ENCODE results near the gene HNRNPL. TPM values are rescaled to one million over a fixed set of nuclear protein-coding genes. Genes with fewer than 3 reads are reported as not detected.

HNRNPL gene
- total RNA-seq (2022; extraction: Qiagen RNA extraction): 329 to 371 TPM (median 352 TPM) in 5 replicates

GRCh38 chr19:38849860-38850435 is at the start of gene HNRNPL:
TSS of gene HNRNPL (minus strand) at chr19:38849986. CDS start at chr19:38849966, 20 bp downstream.

GRCh38 chr19:38877781-38878574 is 28.2 kb upstream of the HNRNPL start, which contains the start of gene RINL:
TSS of gene RINL (minus strand) at chr19:38878275. CDS start at chr19:38876742, 1,533 bp downstream.

DNA sequence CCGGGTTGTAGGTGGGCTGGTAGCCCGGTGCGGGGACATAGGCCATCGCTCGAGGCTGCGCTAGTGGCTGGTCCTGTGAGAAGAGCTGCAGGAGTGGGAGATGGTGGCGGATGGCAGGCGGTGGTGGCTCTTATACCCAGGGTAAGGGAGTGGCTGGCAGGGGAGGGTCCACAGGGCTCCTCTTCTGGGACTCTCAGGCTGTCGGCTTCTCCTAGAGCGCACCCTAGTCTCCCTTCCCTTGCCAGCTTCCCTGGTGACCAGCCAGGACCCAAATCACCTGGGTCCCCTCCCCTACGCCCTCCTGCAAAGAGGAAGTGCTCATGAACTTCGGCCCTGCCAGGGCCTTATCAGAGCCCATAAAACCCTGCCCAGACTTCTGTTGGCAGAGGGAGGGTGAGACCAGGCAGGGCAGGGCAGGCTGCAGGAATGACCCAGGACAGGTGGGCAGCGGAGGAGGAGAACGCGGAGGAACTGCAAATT is 36.9 kb downstream of the HNRNPL start, which contains the start of gene LGALS4:
Gene LGALS4, minus strand, starts transcription at position 105 of the 480 bp plus-strand sequence. Its CDS starts 59 bp downstream, at position 46.

DNA sequence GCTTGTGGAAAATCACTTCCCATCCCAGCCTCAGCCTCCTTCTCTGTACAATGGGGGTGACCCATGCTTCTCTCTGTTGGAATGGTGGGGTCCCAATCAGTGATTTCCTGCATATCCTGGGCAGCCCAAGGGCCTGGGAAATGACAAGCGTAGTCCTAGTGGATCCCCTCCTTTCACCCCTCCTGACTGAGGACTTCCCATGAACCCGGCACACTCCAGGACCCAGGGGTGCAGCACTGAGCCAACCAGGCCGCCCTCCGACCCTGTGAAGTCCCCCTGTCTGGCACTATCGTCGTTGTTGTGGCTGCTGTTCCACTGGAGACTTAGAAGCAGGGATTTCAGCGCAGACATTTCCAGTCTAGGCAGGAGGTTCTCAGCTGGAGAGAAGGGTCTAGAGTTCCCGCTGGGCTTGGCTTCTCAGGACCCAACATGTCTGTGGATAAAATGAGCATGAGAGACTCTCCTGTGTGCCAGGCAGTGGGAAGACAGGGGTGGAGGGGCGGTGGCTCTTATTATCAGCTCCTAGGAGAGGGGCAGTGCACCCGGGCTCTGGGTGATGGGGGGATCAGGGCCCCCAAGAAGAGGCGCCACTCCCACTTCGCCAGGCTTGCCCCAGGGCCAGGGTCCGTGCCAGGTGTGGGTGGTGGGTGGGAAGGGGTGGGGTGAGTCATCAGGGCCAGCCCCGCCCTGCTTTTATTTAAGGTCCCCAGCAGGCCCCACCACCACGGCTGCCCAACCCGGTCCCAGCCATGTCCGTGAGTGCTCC is 61.1 kb downstream of the HNRNPL start, which contains the start of gene LGALS7B:
Gene LGALS7B, plus strand, starts transcription at position 723 of the 766 bp plus-strand sequence. Its CDS starts 27 bp downstream, at position 750.

Other genes starting within 250 kb of the HNRNPL start
- gene MAP4K1, start 232.0 kb downstream of the HNRNPL start, total RNA-seq (2022; extraction: Qiagen RNA extraction): 0.62 to 2.4 TPM (median 1.2 TPM) in 5 replicates
- 695 to 942 TPM (median 726 TPM) in 5 replicates for gene EIF3K, start 230.8 kb downstream of the HNRNPL start, total RNA-seq (2022; extraction: Qiagen RNA extraction)
- gene ACTN4, start 202.3 kb downstream of the HNRNPL start, total RNA-seq (2022; extraction: Qiagen RNA extraction): 1,021 to 1,126 TPM (median 1,096 TPM) in 5 replicates
- 4.9 to 7.4 TPM (median 6.4 TPM) in 5 replicates for gene CAPN12, start 105.5 kb downstream of the HNRNPL start, total RNA-seq (2022; extraction: Qiagen RNA extraction)
- 0.29 to 0.43 TPM (median 0.38 TPM) in 3 of 5 replicates, not detected in the others for gene LGALS7, start 76.5 kb downstream of the HNRNPL start, total RNA-seq (2022; extraction: Qiagen RNA extraction)
- gene LGALS7B, start 60.8 kb downstream of the HNRNPL start, total RNA-seq (2022; extraction: Qiagen RNA extraction): 0.23 to 0.69 TPM (median 0.54 TPM) in 4 of 5 replicates, not detected in the other
- gene LGALS4, start 37.0 kb downstream of the HNRNPL start, total RNA-seq (2022; extraction: Qiagen RNA extraction): 0.17 to 0.68 TPM (median 0.59 TPM) in 5 replicates
- 256 to 422 TPM (median 284 TPM) in 5 replicates for gene ECH1, start 18.2 kb downstream of the HNRNPL start, total RNA-seq (2022; extraction: Qiagen RNA extraction)
- gene RINL, start 28.3 kb upstream of the HNRNPL start, total RNA-seq (2022; extraction: Qiagen RNA extraction): 1.9 to 2.9 TPM (median 2.5 TPM) in 5 replicates
- gene SIRT2, start 49.6 kb upstream of the HNRNPL start, total RNA-seq (2022; extraction: Qiagen RNA extraction): 35.3 to 41.1 TPM (median 37.5 TPM) in 5 replicates
- 62.1 to 122 TPM (median 94.8 TPM) in 5 replicates for gene NFKBIB, start 50.0 kb upstream of the HNRNPL start, total RNA-seq (2022; extraction: Qiagen RNA extraction)
- gene CCER2, start 62.2 kb upstream of the HNRNPL start, total RNA-seq (2022; extraction: Qiagen RNA extraction): 0.48 to 1.0 TPM (median 0.74 TPM) in 5 replicates
- gene SARS2, start 80.8 kb upstream of the HNRNPL start, total RNA-seq (2022; extraction: Qiagen RNA extraction): 50.9 to 52.4 TPM (median 52.1 TPM) in 5 replicates
- gene MRPS12, start 81.0 kb upstream of the HNRNPL start, total RNA-seq (2022; extraction: Qiagen RNA extraction): 193 to 307 TPM (median 271 TPM) in 5 replicates
- 67.6 to 80.4 TPM (median 73.3 TPM) in 5 replicates for gene FBXO17, start 125.8 kb upstream of the HNRNPL start, total RNA-seq (2022; extraction: Qiagen RNA extraction)
- gene FBXO27, start 182.6 kb upstream of the HNRNPL start, total RNA-seq (2022; extraction: Qiagen RNA extraction): 2.6 to 5.6 TPM (median 3.8 TPM) in 5 replicates
- 0.05 to 0.25 TPM (median 0.07 TPM) in 5 replicates for gene ACP7, start 234.4 kb upstream of the HNRNPL start, total RNA-seq (2022; extraction: Qiagen RNA extraction)